Measurements from ENCODE around the gene SPACA9. TPM values are rescaled to one million over a fixed set of nuclear protein-coding genes. Genes with fewer than 3 reads are reported as not detected.

SPACA9 gene
- 3.1 TPM for total RNA-seq (ENCODE audit: insufficient read depth, low replicate concordance)

DNA sequence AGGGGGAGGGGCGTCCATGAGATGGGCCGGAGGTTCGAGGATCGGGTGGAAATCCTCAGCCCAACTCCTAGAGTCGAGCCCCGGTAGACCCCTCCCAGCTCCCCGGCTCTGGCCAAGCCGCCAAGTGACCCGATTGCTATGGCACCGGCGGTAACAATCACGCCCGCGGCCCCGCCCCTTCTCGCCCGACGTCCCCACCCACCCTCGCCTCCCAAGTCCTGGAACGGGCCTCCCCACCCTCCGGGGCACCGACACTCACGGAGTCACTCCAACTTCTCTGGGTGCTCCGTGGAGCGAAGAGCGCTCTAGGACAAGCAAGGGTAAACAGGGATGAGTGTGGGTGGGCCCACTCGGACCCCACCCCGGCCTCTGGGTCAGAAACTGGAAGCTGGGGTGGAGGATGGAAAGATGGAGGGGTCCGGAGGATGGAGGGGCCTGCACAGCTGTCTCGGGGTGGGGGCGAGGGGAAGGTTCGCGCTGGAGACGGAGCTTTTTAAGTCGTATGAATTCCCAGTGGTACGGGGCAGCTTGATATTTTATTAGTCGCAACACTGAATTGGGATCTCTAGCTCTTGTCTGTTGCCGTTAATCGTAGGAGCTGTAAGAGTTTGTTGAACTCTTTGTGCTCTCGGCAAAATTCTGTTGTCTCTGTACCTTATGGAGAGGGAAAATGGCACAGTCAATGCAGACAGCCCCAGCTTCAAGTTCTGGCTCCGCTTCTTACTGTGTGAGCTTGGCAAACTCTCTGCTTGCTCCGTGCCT is at the start of gene SPACA9:
SPACA9 (plus strand) TSS at position 204 of the 762 bp plus-strand sequence. CDS start 5,050 bp downstream, outside the sequence.
- peak; percentile 81 for DNase-seq (ENCODE audit: low spot score)

DNA sequence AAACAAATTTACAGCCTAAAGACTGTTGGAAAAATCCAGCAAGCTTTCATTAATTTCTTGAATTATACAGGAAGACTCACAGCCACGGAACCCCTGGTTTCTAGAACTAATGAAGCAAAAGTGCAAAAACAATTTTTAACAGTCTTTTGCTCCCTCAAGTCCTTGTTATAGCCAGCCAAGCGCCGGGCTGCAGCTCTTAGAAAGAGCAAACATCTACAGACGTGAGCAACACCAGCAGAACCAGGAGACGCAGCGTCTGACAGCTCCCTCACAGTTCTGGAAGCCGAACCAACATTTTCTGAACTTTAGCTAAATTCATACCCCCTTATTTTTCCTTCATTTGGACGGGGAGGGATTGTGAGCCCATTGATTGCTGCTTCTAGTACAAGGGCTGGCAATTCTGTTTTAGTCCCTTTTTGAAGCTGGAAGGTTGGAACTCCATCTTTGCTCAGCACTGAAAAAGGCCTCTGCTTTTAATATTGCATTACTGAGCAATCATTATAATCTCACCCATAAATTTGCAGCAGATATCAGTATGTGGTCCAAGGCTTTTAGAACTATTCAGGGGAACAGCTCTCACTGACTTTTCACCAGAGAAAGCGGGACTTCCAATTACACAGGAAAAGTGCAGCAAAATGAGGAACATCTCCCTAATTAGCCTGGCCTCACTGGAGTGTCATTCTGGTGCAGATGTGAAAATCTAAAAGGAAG is 46.4 kb upstream of the SPACA9 start:
- DNase-seq (ENCODE audit: low spot score) = peak; percentile 54

DNA sequence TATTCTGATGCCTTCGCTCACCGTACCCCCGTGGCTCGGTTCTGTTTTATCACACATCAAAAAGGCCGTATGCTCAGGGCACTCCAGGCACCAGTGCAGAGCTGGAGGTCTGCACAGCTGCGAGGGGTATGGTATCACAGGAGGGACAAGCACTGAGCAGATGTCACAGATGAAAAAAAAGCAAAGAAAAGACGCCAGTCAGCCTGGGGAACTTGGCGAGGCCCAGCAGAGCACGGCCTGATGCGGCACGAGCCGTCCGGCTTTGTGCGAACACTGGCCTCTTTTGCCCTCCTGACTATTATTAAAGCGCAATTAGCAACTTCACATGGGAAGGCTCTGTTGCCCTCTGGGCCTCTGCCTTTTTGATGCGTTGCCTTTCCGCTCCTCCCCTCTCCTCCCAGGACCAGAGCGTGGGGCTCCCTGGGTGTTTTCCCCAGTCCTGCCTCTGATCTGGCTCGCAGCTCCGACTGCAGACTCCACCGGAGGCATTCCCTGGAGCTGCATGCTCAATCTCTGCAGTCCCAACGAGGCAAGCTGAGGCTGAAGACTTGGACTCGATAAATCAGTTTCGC is 45.1 kb upstream of the SPACA9 start:
- DNase-seq (ENCODE audit: low spot score) = peak; percentile 58

DNA sequence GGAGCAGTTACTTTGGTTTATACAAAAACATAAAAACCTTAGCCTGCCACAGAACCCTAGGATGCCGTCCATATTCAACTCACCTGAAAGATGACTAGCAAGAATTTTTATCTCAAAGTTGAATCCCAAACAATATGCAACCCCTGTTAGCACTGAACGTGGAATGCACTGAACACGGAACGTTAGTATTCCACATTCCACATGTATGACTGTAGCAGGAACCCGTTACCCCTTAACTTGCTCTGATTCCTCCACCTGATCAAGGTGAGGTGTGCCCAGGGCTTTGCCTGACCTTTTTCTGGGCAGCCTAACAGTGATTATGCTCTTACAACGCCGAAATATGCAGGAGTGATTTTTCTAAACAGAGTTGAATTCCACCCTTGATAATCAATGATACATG is 44.4 kb upstream of the SPACA9 start:
- DNase-seq (ENCODE audit: low spot score) = no peak

DNA sequence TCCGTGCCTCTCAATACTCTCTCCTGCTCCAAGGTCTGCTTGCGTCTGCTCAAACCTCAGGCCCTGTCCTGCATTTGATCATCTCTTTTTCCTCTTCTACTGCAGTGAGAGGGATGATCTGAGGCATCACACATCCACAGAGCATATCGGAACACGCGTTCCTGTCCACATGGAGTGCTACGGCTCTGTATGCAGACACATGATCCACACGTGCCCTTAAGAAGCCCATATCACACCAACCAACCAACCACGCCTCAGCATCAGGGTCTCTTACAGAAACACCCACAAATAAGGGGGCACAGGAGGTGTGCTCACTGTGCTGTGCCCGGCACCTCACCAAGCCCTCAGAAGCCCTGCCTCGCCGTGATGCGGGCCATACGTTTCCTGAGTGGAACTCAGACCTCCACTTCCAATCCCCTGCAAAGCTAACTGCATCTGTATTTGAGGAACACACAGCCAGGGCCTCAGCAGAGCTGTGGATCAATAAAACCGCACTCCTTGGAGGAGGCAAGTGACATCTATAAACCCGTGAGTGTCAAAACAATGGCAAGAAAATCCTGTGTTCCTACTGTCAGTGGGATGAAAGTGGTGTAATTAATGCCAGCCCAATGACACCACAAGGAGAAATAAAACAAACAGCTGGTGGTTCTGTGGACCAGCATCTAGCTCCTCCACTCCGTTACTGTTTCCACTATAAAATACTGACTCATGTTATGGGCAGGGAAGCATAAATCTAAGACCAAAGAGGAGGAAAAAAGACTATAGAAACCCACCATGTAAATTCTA is 41.0 kb upstream of the SPACA9 start:
- DNase-seq (ENCODE audit: low spot score) = no peak

DNA sequence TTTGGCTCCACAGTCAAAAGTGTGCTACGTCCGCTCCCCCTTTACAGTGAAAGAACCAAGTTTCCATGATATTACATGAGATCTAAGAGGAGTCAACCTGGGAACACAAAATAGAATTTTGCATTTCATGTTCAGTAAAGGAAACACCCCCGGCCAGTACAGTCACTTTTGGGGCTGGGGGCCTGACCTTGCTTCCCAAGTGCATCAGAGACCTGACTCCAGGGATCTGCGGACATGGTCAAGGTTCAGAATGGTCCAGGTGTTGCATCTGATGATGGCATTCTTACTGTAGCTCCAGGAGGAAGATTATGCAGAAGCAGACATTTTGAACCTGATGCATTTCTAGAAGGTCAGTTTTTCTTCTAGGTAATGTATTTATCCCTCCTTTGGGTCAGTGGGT is 40.4 kb upstream of the SPACA9 start:
- no peak for DNase-seq (ENCODE audit: low spot score)

DNA sequence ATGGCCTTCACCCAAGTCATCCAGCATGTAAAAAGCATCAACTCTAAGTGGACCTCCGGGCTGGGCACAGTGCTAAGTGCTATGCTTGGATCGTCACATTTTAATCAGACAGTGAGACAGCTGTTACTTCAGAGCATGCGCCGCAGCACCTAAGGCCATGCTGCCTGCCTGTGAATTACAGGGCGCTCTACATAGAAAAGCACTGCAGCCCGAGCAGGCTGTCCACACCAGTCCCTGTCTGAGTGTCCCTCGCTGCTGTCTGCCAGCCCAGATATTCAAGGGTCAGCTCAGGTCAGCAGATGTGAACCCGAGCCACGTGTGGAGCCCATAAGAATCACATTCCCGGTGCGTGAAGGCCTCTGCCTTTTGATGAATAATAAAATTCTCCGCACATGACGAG is 37.7 kb upstream of the SPACA9 start:
- DNase-seq (ENCODE audit: low spot score) = no peak

DNA sequence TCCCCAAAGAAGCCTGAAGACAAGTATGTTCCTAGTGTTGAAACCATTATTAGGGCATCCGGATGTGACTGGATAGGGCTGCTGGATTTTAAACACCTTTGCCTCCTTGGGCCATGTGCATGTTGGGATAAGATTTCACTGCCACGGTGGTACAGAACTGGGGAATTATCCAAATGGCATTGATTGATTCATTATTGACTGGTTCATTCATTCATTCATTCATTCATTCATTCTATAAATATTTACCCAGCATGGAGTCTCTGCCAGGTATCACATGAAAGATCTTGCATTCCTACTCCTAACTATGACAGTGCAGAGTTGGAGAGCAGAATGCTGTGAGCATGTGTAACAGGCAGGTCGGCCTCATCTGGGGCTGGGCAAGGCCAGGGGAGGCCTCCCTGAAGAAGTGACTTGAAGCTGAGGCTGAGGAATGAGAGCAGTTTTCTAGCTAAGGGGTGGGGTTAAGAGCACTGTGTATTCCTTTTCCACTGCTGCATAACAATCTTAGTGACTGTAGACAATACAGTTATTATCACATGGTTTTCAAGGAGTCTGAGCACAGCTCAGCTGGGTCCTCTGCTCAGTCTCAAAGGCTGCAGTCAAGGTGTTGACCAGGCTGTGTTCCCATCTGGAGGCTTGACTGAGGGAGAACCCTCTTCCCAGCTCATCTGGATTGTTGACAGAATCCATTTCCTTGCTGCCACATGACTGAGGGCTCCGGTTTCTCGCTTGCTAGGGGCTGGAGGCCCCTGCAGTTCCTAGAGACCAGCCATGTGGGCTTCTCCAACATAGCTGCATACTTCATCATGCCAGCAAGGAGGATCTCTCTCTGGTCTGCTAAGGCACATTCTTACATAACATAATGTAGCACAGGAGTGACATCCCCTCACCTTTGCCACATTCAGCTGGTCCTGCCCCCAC is 36.3 kb upstream of the SPACA9 start:
- DNase-seq (ENCODE audit: low spot score) = no peak

DNA sequence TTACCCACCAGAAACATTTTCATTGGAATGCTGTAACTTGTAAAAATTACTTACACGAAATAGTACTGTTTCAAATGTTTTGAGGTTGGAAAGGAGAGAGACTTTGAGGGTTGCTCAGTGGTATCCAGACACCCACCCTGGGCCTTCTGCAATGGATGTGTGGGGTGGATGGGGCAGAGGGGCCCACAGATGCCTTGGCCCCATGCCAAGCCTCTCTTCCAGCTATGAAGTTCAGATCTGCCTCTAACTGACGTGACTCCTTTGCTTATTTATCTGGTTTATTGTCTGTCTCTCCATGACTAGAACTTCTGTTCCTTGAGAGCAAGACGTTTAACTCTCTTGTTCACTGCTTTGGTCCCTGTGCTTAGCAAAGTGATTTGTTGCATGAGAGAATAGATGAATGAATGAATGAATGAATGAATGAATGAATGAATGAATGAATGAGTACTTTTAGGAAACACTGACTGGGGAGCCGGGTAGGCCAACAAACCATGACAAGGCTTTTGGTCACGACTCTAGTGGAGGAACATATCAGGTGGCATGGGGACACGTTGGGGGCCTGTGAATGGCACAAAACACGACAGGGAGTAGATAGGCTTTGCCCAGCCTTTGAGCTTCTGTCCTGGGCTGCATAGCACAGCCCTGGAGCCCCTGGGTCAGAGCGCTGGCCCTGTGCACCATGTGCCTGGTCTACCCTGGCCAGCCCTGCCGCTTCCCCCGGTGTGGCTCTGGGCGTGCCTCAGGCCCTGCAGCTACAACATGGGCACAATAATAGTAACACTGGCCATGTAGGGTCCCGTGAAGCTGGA is 32.4 kb upstream of the SPACA9 start:
- no peak for DNase-seq (ENCODE audit: low spot score)

DNA sequence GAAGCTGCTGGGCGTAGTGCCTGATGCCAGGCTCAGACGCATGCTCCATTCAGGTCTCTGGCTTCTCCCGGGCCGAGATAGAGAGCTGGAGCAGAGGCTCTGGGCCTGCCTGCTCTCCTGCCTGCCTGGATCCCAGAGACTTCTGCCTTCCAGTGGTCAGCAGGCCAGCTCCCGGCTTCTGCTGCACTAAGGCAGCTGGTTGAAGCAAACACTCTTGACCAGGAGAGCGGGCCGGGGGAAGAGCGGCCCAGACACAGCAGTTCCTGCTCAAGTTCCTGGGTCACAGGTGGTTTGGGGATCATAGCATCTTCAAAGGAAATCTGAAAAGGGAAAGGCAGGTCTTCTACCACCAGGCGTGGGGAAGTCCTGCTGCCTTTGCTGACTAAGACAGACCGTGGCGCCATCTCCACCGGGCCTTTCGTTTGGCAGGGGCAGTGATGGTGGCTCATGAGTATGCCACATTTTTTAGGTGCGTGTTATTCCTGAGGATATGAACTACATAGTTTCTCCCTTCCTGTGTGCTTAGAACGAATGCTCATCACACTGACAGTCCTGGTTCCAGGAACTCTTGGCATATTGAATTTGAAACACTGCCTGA is 31.7 kb upstream of the SPACA9 start:
- no peak for DNase-seq (ENCODE audit: low spot score)

DNA sequence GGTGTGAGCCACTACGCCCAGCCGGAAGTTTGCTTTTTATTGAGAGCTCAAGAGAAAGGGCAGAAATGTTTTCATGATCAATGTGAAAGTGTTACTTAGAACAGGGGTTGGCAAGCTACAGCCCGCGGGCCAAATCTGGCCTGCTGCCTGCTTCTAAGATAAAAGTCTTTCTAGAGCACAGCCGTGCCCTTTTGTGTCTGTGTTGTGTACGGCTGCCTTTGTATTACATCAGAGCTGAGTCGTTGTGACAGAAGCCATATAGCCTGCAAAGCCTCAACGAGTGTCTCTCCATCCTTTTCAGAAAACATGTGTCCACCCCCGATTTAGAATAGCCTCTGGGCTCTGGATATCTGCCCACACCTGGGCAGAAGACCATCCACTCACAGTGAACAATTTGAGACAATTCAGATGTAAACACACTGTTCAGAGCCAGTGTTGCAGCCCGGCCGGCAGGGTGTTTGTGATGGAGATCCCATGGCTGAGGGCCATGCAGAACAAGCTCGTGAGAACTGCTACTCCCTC is 29.5 kb upstream of the SPACA9 start:
- peak; percentile 78 for DNase-seq (ENCODE audit: low spot score)

DNA sequence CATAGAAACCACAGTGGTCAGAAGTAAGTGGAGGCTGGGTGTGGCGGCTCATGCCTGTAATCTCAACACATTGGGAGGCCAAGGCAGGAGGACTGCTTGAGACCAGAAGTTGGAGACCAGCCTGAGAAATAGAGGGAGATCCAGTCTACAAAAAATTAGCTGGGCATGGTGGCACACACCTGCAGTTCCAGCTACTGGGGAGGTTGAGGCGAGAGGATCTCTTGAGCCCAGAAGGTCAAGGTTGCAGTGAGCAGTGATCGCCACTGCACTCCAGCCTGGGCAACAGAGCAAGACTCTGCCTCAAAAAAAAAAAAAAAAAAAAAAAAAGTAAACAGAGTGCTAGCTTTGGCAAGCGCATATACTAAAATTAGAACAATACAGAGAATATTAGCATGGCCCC is 25.2 kb upstream of the SPACA9 start:
- DNase-seq (ENCODE audit: low spot score) = no peak

DNA sequence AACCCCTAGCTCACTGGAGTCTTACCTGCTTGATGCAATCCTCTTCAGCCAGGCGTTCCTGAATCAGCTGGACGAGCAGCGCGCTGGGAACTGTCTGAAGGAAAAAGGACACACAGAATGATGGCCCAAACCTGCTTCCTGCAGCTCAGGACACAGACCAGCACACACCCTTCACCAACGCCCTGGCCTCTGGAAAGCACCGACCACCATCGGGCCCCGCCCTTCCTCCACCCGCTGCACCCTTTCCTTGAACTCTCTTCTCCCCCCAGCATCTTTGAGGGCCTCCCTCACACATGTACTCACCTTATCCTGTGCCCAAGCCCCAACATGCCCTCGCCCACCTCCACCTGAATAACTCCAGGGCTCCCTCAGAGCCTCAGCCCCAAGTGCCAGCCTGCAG is 23.9 kb upstream of the SPACA9 start:
- DNase-seq (ENCODE audit: low spot score) = no peak

DNA sequence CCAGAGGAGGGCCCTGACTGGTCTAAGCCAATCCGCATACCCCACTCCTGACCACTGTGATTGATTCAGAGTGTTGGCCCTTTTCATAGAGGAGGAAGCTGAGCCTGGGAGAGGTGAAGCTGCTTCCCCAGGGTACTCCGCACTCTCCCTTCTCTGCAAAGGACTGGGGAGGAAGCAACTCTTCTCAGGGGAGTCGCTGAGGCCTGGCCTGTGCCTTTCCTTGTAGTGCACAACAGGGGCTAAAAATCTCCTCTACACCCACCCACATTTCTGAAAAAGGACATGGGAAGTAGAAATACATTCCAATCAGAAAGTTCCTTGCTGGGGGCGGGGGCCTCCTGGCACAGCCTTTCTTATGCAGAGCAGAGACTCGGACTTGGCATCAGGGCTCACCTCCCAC is 22.8 kb upstream of the SPACA9 start:
- DNase-seq (ENCODE audit: low spot score) = no peak

DNA sequence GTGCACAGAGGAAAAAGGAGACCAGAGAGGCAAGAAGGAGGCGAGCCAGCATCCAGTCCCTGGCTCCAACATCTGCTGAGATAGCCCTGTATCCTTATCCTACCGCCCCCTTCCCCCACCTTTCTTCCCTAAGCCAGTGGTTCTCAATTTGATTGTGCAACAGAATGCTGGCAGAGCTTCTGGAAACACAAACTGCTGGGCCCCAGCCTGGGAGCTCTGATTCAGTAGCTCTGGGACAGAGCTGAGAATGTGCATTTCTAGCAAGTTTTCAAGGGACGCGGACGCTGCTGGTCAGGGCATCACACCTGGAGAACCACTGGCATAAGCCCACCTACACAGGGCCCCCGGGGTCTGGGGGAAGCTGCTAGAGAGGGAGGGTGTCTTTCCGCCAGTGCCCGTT is 21.7 kb upstream of the SPACA9 start:
- peak; percentile 97 for DNase-seq (ENCODE audit: low spot score)

DNA sequence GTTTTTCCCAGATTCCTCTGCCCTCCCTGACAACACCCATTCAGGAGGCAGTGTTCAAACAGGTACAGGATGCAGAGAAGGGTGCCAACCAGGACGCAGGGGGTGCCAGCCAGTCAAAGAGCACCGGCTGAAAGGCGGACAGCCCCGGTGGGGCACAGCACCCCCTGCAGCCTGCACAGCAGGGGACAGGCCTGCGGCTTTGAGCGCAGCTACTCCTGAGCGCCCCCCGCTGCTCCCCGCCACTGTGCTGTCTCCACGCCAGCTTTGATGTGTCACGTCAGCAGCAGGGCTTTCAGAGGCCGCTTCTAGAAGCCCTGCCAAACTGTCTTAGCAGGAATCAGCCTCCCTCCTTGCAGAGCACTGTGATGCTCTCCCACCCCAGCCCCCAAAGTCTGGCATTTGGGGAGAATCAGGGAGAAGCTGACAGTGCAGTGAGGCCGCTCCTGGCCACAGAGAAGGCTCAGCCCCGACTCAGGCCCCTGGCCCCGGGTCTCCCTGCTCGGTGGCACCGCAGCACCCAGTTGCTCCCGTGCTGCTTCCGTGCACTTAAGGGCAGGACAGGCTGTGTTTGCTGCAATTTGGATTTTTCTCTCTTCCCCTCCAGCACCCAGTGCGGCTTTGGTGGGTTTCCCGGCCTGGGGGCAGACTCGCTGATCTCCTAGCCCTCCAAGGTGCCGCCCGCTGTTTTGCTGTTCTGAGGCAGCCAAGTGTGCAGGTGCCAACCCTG is 20.9 kb upstream of the SPACA9 start:
- peak; percentile 95 for DNase-seq (ENCODE audit: low spot score)

DNA sequence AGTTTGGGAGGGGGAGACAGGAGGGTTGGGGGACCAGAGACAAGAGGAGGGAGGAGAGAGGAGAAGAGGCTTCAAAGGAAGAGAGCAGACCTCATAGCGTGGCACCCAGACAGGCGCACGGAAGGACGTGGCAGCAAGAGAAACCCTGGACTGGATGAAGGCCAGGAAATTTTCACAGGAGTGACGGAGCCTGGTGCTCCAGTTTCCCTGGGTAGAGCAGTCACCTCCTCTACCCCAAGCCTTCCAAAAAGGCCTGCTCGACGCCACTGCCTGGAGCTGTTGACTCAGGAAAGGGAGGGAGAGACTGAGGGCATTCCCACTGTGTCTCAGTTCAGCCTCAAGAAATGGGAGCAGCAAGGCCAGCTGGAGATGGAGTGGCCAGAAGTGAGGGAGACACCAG is 19.9 kb upstream of the SPACA9 start:
- DNase-seq (ENCODE audit: low spot score) = peak; percentile 59

DNA sequence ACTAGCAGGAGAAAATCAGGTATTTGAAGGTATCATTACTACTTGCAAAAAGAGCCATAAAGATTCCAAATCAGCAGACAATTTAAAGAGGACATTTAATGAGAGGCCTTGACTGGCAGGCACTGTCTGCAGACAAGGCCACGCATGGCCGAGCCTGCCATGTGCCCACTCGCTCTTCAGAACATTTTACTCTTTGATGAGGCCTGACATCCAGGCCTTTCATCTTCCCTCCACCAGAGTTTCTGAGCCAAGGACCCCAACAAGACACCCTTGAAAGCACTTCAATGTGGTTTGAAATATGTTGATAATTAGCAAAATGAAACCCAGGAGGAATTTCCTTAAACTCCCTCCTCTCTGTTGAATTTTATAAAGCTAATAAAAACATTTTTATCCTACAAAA is 17.0 kb upstream of the SPACA9 start:
- DNase-seq (ENCODE audit: low spot score) = no peak

DNA sequence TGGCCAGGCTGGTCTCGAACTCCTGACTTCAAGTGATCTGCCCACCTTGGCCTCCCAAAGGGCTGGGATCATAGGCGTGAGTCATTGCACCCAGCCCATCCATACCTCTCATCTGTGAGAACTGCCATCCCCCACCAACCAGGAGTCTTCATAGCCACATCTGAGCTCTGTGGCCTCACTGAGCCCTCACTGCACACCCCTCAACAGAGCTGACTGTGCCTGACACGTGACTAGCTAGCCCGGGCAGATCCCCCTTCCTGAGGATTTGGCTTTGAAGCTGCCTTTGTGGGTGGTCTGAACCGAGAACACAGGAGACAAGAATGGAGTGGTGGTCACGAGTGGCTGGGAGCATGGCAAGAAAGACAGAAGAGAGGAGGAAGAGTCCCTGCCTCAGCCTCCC is 16.2 kb upstream of the SPACA9 start:
- DNase-seq (ENCODE audit: low spot score) = no peak

Measured in umbilical cord (tissue), 2 donors.